OCI-LY3 (cell line): Measurements from ENCODE around the gene PVRIG.

Experiments
- EZH2phosphoT487 ChIP-seq: fragments of 200-600 bp; shearing (Covaris generic); IDR thresholded peaks from 2 replicates; pipeline ENCODE4 v1.6.1; 2018; ENCODE audit warnings: antibody characterized with exemption, mixed run types, low read depth
- TF ChIP-seq, protein P1 (sequence below): fragments of 200-600, 300-600 bp; sonication (generic); IDR thresholded peaks from 2 replicates; pipeline ENCODE4 v1.5.1; 2014; ENCODE audit warnings: antibody characterized with exemption, low read length, low read depth

DNA sequence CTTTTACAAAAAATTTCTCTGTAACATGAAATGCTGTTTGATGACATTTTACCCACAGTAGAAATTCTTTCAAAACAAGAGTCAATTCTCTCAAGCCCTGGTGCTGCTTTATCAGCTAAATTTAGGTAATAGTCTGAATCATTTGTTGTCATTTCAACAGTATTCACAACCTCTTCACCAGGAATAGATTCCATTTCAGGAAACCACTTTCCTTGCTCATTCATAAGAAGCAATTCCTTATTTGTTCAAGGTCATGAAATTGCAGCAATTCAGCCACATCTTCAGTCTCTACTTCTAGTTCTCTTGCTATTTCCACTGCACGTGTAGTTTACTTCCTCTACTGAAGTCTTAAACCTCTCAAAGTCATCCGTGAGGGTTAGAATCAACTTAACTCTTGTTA, 28.0 kb upstream of the PVRIG start:
- TF ChIP-seq, protein P1, sequence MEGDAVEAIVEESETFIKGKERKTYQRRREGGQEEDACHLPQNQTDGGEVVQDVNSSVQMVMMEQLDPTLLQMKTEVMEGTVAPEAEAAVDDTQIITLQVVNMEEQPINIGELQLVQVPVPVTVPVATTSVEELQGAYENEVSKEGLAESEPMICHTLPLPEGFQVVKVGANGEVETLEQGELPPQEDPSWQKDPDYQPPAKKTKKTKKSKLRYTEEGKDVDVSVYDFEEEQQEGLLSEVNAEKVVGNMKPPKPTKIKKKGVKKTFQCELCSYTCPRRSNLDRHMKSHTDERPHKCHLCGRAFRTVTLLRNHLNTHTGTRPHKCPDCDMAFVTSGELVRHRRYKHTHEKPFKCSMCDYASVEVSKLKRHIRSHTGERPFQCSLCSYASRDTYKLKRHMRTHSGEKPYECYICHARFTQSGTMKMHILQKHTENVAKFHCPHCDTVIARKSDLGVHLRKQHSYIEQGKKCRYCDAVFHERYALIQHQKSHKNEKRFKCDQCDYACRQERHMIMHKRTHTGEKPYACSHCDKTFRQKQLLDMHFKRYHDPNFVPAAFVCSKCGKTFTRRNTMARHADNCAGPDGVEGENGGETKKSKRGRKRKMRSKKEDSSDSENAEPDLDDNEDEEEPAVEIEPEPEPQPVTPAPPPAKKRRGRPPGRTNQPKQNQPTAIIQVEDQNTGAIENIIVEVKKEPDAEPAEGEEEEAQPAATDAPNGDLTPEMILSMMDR = no peak
- no peak for TF ChIP-seq EZH2phosphoT487
